HepG2 (cell line): Measurements from ENCODE around the gene C1QL4. TPM values are rescaled to one million over a fixed set of nuclear protein-coding genes. Genes with fewer than 3 reads are reported as not detected.

Experiments used
- ATAC-seq: fragments of 200-7000 bp; cut with Tn5 transposase; 3 replicates; pipeline ENCODE4 v1.9.1; 2020; ENCODE audit warnings: mild to moderate bottlenecking, moderate library complexity
- BruUV-seq: library from RNA; stranded (reverse); fragments of 400-500 nt; replicated peaks from 2 replicates; lab custom pipeline; 2021; lab: Mats Ljungman, UMichigan
- CTCF ChIA-PET: fragments of 300-600 bp; formaldehyde crosslinking; extraction: SDS; loops from one replicate; lab custom pipeline; 2021; ENCODE audit warnings: low total read pairs, inconsistent platforms, low intra/inter-chr PET ratio; lab: Yijun Ruan, JAX
- POLR2A ChIA-PET: fragments of 350-600 bp; sonication (Branson Sonifier 250); formaldehyde crosslinking; loops from one replicate; lab custom pipeline; 2020; ENCODE audit warnings: antibody characterized with exemption, inconsistent platforms; lab: Yijun Ruan, JAX
- DNase-seq: peaks from one replicate; pipeline ENCODE4 v3.0.0-alpha.2; 2015; ENCODE audit warnings: low spot score
- FAIRE-seq: peaks from 3 replicates; lab custom pipeline; 2011; peaks lifted over from hg19 to GRCh38; lab: Jason Lieb, UNC
- H2AFZ ChIP-seq: one replicate; pipeline ENCODE4 v1.6.1; 2011; ENCODE audit warnings: low read length, inconsistent platforms
- H3K27ac ChIP-seq: fragments of 300-600 bp; 3 replicates; pipeline ENCODE4 v1.8.0; 2011; ENCODE audit warnings: mixed run types, mild to moderate bottlenecking, mixed read lengths, low read length, inconsistent platforms; ENCODE audit not compliant: insufficient read depth; ENCODE audit errors: extremely low read length
- H3K27me3 ChIP-seq, 2 experiments: fragments of 200-600 bp in 1 of 2; 2 replicates in 1 of 2; 3 replicates in 1 of 2; pipeline versions ENCODE4 v1.6.0 to v1.8.0; 2011; ENCODE audit warnings: low read length in 2 of 2, mild to moderate bottlenecking in 2 of 2, moderate library complexity in 2 of 2, inconsistent platforms in 1 of 2; ENCODE audit not compliant: insufficient read depth in 2 of 2, control insufficient read depth in 1 of 2
- H3K36me3 ChIP-seq, 2 experiments: fragments of 200-600 bp in 1 of 2; replicated peaks in 1 of 2; 2 replicates in 1 of 2; 3 replicates in 1 of 2; pipeline versions ENCODE4 v1.5.1 to v1.8.0; 2011; ENCODE audit warnings: low read length in 2 of 2, inconsistent platforms in 1 of 2; ENCODE audit not compliant: insufficient read depth in 2 of 2, control insufficient read depth in 1 of 2
- H3K4me1 ChIP-seq: 2 replicates; pipeline ENCODE4 v1.5.1; 2012; ENCODE audit warnings: low read length, inconsistent platforms; ENCODE audit not compliant: insufficient read depth
- H3K4me2 ChIP-seq: 2 replicates; pipeline ENCODE4 v1.6.0; 2011; ENCODE audit warnings: low read depth, low read length, inconsistent platforms
- H3K4me3 ChIP-seq, 3 experiments: fragments of 200-600 bp in 1 of 3; sonication (generic), shearing (Covaris generic) in 1 of 3; replicated peaks in 1 of 3; 2 replicates each; pipeline ENCODE4 v1.5.1; 2011 to 2016; ENCODE audit warnings: low read length in 3 of 3, inconsistent platforms in 2 of 3, low read depth in 2 of 3, mild to moderate bottlenecking in 2 of 3, control low read depth in 1 of 3, mixed read lengths in 1 of 3; ENCODE audit not compliant: insufficient read depth in 1 of 3
- H3K79me2 ChIP-seq: one replicate; pipeline ENCODE4 v1.6.1; 2011; ENCODE audit warnings: low read length, inconsistent platforms; ENCODE audit not compliant: insufficient read depth
- H3K9ac ChIP-seq: 2 replicates; pipeline ENCODE4 v1.6.0; 2011; ENCODE audit warnings: mild to moderate bottlenecking, low read depth, low read length, inconsistent platforms; ENCODE audit not compliant: insufficient read depth
- H3K9me3 ChIP-seq: 2 replicates; pipeline ENCODE4 v1.5.1; 2012; ENCODE audit warnings: mild to moderate bottlenecking, low read length
- H4K20me1 ChIP-seq: 2 replicates; pipeline ENCODE4 v1.6.0; 2011; ENCODE audit warnings: inconsistent platforms, mild to moderate bottlenecking, low read length, moderate library complexity; ENCODE audit not compliant: insufficient read depth
- AHR ChIP-seq: IDR thresholded peaks from 2 replicates; pipeline ENCODE4 v1.6.1; 2018; ENCODE audit warnings: missing genetic modification reagents, missing compliant biosample characterization
- BORCS8-MEF2B ChIP-seq: sonication (generic); formaldehyde crosslinking; IDR thresholded peaks from 2 replicates; pipeline ENCODE4 v1.8.0; 2022; ENCODE audit warnings: mild to moderate bottlenecking, missing genetic modification reagents
- ETV6 ChIP-seq: sonication (generic); formaldehyde crosslinking; conservative IDR thresholded peaks from 2 replicates; pipeline ENCODE4 v1.4.0; 2020; ENCODE audit warnings: missing genetic modification reagents
- FLYWCH1 ChIP-seq: sonication (generic); formaldehyde crosslinking; IDR thresholded peaks from 2 replicates; pipeline ENCODE4 v1.8.1; 2023; ENCODE audit warnings: mild to moderate bottlenecking, missing genetic modification reagents
- KAT7 ChIP-seq: IDR thresholded peaks from 2 replicates; pipeline ENCODE4 v1.6.1; 2018; ENCODE audit warnings: borderline replicate concordance, missing compliant biosample characterization
- KDM3A ChIP-seq: IDR thresholded peaks from 2 replicates; pipeline ENCODE4 v1.6.1; 2018; ENCODE audit warnings: low read depth, missing compliant biosample characterization
- KDM4B ChIP-seq: sonication (generic); formaldehyde crosslinking; IDR thresholded peaks from 2 replicates; pipeline ENCODE4 v1.4.0; 2020; ENCODE audit warnings: missing genetic modification reagents
- POGZ ChIP-seq: sonication (generic); formaldehyde crosslinking; IDR thresholded peaks from 2 replicates; pipeline ENCODE4 v1.4.0; 2020; ENCODE audit warnings: mild to moderate bottlenecking, missing genetic modification reagents
- SOX13 ChIP-seq, 3 experiments: fragments of 450-650 bp in 1 of 3; sonication (generic) in 1 of 3; formaldehyde crosslinking in 1 of 3; IDR thresholded peaks in 2 of 3; conservative IDR thresholded peaks in 1 of 3; 2 replicates each; pipeline versions ENCODE4 v1.5.0 to v1.6.1; 2016 to 2020; ENCODE audit warnings: antibody characterized with exemption in 1 of 3, mild to moderate bottlenecking in 1 of 3, missing compliant biosample characterization in 1 of 3, missing genetic modification reagents in 1 of 3, moderate library complexity in 1 of 3
- THYN1 ChIP-seq: sonication (generic); formaldehyde crosslinking; IDR thresholded peaks from 2 replicates; pipeline ENCODE4 v1.8.1; 2023; ENCODE audit warnings: low read depth, mild to moderate bottlenecking, moderate library complexity, missing genetic modification reagents, borderline replicate concordance
- ZNF512 ChIP-seq: sonication (generic); formaldehyde crosslinking; IDR thresholded peaks from 2 replicates; pipeline ENCODE4 v1.4.0; 2020; ENCODE audit warnings: mild to moderate bottlenecking, missing genetic modification reagents
- WGBS: methylation state at CpG from one replicate; pipeline ENCODE4 v1.1.6; 2017; ENCODE audit warnings: low lambda C conversion rate; 5-methylcytosine and 5-hydroxymethylcytosine counted together
- in situ Hi-C: cut with HindIII; loops from 2 replicates; pipeline ENCODE4 v1.10.0; 2017; ENCODE audit warnings: low pct_unique_long_range_greater_than_20kb; ENCODE audit not compliant: extremely low pct_ligation_motif_present
- intact Hi-C: fragments of 100-400 bp; cut with micrococcal nuclease; formaldehyde crosslinking; loops from one replicate; pipeline ENCODE4 v1.10.0; 2022; ENCODE audit not compliant: unreplicated experiment
- polyA plus RNA-seq, 8 experiments: library from polyadenylated mRNA; depleted of rRNA in 3 of 8; stranded (reverse) in 7 of 8; unstranded in 1 of 8; fragments of >200 nt; fragmentation: Illumina TruSeq in 4 of 8; extraction: Trizol in 4 of 8; gene quantifications; 2 replicates each; pipeline versions ENCODE4 v1.2.1 to v1.2.3, GENCODE V29; 2011 to 2016; ENCODE audit warnings: low read depth in 4 of 8, missing spikeins in 1 of 8, mixed read lengths in 1 of 8; ENCODE audit not compliant: insufficient read depth in 1 of 8
- total RNA-seq, 5 experiments: library from RNA; depleted of rRNA; stranded (reverse); fragments of >200 nt; fragmentation: Illumina TruSeq; extraction: Trizol; gene quantifications; 2 replicates each; pipeline ENCODE4 v1.2.3, GENCODE V29; 2016; ENCODE audit warnings: low read depth in 1 of 5
- TF ChIP-seq, protein P1 (sequence below): sonication (generic); formaldehyde crosslinking; IDR thresholded peaks from 2 replicates; pipeline ENCODE4 v1.4.0; 2020; ENCODE audit warnings: mild to moderate bottlenecking, missing genetic modification reagents

Gene C1QL4
- total and polyA plus RNA-seq, 2 of the 13 experiments (the other 11 are each of a cell fraction or from before 2014, with no cell fraction given), result 0.03 TPM; not detected in 1

- no peak overlapping the region for H3K9ac ChIP-seq
- H3K4me1 ChIP-seq, result peaks cover 25% of the 10 kb centered on the region
- TF ChIP-seq POGZ (CRISPR knock-in tag) (no peak), KDM4B (CRISPR knock-in tag) (no peak), ZNF512 (no peak), KAT7 (no peak), ETV6 (CRISPR knock-in tag) (no peak), KDM3A (CRISPR knock-in tag) (no peak), THYN1 (no peak), AHR (no peak), SOX13 (IDR thresholded peaks at IDR 0.05) (no peak), SOX13 (CRISPR knock-in tag; conservative IDR thresholded peaks at IDR 0.05 in 1 of 2, IDR thresholded peaks at IDR 0.05 in 1 of 2) (no peak), FLYWCH1 (no peak), BORCS8-MEF2B (CRISPR knock-in tag) (no peak)
- TF ChIP-seq, protein P1, sequence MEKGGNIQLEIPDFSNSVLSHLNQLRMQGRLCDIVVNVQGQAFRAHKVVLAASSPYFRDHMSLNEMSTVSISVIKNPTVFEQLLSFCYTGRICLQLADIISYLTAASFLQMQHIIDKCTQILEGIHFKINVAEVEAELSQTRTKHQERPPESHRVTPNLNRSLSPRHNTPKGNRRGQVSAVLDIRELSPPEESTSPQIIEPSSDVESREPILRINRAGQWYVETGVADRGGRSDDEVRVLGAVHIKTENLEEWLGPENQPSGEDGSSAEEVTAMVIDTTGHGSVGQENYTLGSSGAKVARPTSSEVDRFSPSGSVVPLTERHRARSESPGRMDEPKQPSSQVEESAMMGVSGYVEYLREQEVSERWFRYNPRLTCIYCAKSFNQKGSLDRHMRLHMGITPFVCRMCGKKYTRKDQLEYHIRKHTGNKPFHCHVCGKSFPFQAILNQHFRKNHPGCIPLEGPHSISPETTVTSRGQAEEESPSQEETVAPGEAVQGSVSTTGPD (CRISPR knock-in tag), result no peak
- CTCF ChIA-PET, result interaction anchor here (1.2 to 2.6 kb wide), 5 partner anchors 9 to 60 kb away, joined by 3 to 16 read pairs (median 4); partner anchors contain the start of gene C1QL4
- H3K9me3 ChIP-seq, result no peaks in the 10 kb centered on the region
- no peaks in the 10 kb centered on the region for H3K36me3 ChIP-seq
- no peak overlapping the region for H2AFZ ChIP-seq
- H3K4me2 ChIP-seq, result no peak overlapping the region
- intact Hi-C loops, result loop anchor here (2.0 kb wide), 2 partner anchors 55 to 227 kb away; no protein-coding TSS in a partner anchor
- no TSS peak for BruUV-seq
- no peak for DNase-seq
- H4K20me1 ChIP-seq, result no peaks in the 10 kb centered on the region
- H3K4me3 ChIP-seq, result no peak overlapping the region
- peaks cover 1 to 43% of the 10 kb centered on the region in 2 experiments for H3K27me3 ChIP-seq
- no peak for FAIRE-seq
- POLR2A ChIA-PET, result interaction anchor here (1.2 to 1.4 kb wide), 2 partner anchors 22 to 35 kb away, joined by 3 to 4 read pairs; partner anchors contain the start of gene TROAP
- no peak for ATAC-seq
- no peak overlapping the region for H3K27ac ChIP-seq
- no peaks in the 10 kb centered on the region for H3K79me2 ChIP-seq
- in situ Hi-C loops, result loop anchor here (10.0 kb wide), 1 partner anchor 57 kb away; the partner anchor contains the start of gene DNAJC22
- 23% methylated on average over 6 of the region's 6 CpGs for WGBS
Observed at GRCh38 chr12:49287876-49288275, 49.1 kb downstream of the C1QL4 start.
